Embryonic facial prominence (tissue), 1 donor: ENCODE results near the gene AHDC1.

Source experiments
- DNase-seq: peaks from one replicate; pipeline ENCODE4 v3.0.0-alpha.2; 2016; ENCODE audit errors: extremely low spot score

AHDC1 gene

DNA sequence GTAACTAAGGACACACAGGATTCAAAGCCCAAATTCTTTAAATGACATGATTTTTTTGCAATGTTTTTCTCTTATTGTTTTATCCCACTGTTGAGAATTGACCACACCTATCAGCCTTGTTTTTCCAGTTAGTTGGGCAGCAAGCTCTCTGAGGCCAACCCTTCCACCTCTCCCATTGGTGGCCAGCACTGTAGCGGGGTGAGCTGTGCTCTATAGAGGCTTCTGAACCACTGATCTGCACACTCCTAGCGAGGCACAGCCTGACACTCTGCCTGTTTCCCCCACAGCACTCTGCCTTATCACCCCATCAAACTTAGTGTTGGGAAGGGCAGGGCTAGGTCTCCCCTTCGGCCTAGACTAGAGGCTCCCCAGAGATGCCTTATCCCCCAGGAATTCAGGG lies 19.5 kb downstream of the AHDC1 start:
- no peak for DNase-seq

GRCh38 chr1:27583479-27583878 lies 20.5 kb downstream of the AHDC1 start:
- DNase-seq = no peak

DNA sequence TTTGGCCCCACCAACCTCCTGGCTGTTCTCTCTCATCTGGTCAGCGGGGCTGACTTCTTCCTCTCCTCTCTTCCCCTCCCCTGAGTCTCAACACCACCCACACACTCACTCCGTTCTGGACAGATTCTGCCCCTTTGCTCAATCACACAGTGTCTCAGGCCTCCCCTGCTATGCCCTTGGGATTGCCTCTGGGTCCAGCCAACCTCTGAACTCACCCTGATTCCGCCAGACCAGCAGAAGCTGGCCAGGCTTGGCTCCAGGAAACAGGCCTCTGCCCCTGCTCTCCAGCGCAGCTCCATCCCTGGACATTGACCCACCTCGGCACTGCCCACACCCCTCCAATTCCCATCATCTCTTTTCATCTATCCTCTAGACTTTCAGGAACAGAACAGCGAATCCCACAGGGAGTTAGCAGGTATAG lies 22.1 kb downstream of the AHDC1 start:
- DNase-seq = no peak

GRCh38 chr1:27577504-27578188 lies 26.3 kb downstream of the AHDC1 start:
- no peak for DNase-seq

DNA sequence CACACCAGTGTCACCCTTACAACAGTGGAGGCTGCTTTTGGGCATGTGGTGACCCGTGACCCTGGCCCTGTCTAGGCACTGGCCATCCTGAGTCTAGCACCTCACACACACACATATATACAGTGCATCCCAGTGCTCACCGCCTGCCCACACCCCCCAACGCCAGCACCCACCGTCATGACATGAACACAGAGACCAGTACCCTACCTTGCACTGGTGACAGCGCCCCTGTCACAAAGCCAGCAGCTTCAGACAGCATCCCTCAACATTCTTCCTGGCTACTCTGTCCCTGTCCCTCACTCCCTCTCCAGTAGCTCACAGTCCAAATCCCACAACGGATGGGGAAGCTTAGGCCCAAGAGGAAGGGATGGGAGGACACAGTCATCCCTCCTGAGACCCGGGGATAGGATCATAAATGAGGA lies 27.1 kb downstream of the AHDC1 start:
- no peak for DNase-seq

- no peak for DNase-seq
Measured at GRCh38 chr1:27575840-27576331, 28.1 kb downstream of the AHDC1 start.

- no peak for DNase-seq
Measured at GRCh38 chr1:27574871-27575831, 28.8 kb downstream of the AHDC1 start.

- DNase-seq = no peak
Measured at GRCh38 chr1:27574001-27574781, 29.8 kb downstream of the AHDC1 start.

DNA sequence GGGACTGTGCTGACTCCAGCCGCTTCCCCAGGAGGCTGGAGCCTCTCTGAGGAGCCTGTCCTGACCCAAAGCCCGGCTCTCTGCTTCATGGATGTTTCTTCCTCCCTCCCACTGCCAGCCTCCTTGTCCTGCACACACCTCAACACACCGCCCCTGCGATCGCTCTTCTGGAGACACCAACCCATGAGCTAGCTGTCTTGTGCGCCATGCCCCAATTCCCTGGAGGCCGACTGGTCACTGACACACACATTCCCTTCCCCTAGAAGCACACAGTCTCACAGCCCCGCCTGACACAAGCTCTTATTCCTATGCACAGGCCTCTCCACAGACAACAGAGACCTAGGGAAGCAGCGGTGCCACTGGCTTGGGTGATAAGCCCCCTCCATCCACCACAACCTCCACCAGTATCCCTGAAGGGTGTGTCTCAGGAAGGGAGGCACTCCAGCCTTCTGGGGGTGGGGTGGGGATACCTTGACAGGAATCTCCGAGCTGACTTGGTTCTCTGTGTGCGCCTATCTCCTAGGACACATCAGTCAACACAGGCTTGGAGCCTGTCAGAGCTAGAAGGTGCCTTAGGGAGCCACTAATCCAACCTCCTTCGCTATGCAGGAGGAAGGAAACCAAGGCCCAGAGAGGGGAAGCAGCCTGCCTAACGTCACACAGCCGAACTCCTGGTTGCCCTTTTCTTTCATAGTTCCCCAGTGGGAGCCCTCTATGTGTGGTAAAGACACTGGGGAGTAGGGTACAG lies 31.1 kb downstream of the AHDC1 start:
- DNase-seq = no peak

DNA sequence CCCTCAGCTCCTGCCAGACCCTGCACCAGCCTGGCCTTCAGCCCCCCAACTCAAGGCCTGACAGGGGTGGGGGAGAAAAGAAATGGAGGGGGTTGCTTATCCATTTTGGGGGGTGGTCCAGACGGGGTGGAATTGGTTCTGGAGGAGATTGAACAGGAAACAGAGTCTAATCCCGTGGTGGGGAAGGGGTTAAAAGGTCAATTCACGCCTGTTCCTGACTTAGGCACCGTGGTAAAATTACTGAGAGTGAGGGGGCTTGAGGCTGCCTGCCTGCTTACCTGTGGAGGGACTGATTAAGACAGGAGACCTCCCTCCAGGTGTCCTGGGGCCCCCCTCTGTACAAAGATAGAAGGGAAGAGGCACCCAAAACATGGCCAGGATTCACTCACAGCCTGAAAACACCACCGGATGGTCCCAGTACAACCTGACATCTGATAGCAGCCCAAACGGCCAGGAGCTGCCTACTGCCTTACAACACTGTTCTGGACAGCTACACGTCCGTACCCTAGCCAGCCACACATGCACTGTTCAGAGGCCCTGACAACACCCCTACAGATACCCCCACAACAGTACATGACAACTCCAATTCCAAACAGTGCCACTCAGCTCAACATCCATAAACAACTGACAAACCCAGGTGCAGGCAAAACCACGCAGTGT lies 31.8 kb downstream of the AHDC1 start:
- DNase-seq = no peak

GRCh38 chr1:27571439-27572018 lies 32.4 kb downstream of the AHDC1 start:
- no peak for DNase-seq

- DNase-seq = no peak
Measured at GRCh38 chr1:27570784-27571183, 33.2 kb downstream of the AHDC1 start.

DNA sequence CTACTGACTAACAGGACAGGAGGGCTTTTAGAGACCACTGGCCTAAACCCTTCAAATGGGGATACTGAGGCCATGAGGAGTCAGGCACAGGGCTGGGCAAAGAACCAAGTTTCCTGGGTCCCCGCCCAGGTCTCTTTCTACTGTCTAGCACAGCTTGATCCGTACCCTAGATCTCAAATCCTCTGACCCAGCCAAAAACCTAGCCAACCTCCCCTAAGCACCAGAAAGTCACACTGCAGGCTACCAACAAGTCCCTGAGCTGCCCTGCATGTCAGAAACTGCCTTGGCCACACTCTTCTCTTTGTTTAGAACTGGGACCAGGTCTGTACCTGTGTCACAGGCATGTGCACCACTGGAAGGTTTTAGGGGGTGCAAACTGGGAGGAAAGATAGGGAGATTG lies 33.6 kb downstream of the AHDC1 start:
- DNase-seq = no peak

DNA sequence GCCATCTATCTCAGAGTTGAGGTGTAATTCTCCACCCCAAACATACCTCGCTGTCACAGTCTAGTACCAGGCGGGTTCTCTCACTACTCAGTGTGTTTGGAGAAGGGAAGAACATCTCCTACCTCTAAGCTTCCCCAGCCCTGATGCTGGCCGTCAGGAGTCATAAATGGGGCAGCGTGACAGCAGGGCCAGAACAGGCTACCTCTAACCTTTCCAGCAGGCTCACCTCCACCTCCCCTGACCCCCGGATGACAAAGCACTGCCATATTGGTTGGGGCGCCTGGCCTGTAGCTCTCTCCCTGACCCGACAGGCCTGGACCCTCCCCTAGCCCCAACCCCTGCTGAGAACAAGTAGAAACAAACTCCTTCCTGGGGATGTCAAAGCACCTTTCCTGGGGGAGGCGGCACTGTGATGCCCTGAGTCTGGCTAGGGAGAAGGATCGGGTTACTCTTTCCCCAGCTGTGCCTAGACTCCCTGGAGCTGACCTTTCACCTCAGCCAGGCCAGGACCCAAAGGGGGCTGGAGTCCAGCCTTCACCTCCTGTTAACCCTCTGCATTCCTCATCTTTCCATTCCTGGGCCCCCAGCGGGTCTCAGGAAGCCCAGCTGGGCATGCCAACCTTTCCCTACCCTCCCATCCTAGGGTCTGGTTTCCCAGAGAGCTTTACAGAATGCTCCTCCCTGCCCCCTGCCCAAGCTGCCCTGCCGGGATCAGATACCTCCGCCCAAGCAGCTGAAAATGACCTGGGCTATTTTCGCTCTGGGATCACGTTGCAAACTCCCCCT lies 34.2 kb downstream of the AHDC1 start:
- no peak for DNase-seq

DNA sequence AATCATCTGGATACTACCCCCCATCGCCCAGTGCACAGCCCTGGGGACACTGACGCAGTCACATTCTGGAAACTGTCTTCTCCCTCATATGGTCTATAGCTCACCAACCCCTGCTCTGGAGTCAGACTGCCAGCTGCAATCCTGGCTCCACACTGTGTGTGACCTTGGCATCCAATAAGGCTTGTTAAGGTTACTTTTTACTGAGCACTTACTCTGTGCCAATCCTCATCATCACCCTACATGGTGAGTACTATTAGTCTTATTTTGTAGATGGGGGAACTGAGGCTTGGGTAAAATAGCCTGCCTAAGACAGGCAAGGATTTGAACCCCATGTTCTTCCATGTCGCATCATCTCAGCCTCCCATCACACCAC lies 34.9 kb downstream of the AHDC1 start:
- no peak for DNase-seq

DNA sequence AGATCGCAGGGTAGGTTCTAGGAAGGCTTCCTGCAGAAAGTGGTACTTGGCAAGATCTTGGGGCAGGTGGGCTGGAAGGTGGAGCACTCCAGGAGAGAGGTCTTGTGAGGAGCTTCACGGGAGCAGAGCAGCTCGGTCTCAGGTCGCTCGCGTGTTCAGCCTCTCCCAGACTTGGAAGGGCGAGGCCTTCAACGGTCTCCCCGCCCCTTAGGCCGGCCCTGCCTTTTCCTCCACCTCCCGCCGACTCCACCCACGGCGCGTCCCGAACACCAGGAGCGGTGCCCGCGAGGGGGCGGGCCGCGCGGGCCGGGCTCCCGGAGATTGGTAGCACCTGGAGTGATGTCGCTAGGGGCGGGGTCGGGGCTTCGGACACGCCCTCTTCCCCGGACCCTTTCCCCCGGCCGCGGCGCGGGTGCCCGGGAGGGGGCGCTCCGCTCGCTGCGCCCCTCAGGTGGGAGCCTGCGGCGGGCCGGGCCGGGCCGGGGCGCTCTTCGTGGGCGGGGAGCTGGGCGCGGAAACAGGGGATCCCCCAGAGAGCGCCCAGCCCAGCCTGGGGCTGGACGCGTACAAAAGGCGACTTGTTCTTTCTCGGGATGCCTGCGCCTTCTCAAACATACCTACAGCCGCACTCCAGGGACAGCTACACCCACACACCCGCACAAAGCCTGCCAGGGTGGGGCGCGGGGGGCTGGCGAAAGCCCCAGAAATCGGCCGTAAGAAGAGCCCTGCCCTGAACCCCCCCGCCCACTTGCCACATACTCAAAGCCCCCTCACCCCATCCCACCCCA lies 35.5 kb downstream of the AHDC1 start:
- peak; percentile 78 for DNase-seq

GRCh38 chr1:27567971-27568299 lies 36.0 kb downstream of the AHDC1 start:
- no peak for DNase-seq

- no peak for DNase-seq
Measured at GRCh38 chr1:27567146-27567526, 36.8 kb downstream of the AHDC1 start.
